Femur (tissue), 1 donor: ENCODE measurements around the gene CEP72.
"Not testable (repeated sequence)": the region's sequence is repeated elsewhere in the genome, so short reads cannot be mapped to it uniquely, and the experiment has no call there.

Source experiments
- DNase-seq: peaks from one replicate; pipeline ENCODE4 v3.0.0-alpha.2; 2017

The CEP72 gene, protein sequence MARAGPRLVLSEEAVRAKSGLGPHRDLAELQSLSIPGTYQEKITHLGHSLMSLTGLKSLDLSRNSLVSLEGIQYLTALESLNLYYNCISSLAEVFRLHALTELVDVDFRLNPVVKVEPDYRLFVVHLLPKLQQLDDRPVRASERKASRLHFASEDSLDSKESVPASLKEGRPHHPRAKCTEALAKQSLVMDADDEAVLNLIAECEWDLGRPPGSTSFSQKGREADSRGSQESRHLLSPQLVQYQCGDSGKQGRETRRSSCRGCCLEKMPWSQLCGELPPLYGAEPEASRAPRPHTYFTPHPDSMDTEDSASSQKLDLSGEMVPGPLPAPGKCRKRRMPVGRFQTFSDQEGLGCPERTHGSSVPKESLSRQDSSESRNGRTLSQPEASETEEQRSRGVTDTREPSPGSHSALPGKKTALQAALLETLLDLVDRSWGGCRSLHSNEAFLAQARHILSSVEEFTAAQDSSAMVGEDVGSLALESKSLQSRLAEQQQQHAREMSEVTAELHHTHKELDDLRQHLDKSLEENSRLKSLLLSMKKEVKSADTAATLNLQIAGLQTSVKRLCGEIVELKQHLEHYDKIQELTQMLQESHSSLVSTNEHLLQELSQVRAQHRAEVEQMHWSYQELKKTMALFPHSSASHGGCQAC

DNA sequence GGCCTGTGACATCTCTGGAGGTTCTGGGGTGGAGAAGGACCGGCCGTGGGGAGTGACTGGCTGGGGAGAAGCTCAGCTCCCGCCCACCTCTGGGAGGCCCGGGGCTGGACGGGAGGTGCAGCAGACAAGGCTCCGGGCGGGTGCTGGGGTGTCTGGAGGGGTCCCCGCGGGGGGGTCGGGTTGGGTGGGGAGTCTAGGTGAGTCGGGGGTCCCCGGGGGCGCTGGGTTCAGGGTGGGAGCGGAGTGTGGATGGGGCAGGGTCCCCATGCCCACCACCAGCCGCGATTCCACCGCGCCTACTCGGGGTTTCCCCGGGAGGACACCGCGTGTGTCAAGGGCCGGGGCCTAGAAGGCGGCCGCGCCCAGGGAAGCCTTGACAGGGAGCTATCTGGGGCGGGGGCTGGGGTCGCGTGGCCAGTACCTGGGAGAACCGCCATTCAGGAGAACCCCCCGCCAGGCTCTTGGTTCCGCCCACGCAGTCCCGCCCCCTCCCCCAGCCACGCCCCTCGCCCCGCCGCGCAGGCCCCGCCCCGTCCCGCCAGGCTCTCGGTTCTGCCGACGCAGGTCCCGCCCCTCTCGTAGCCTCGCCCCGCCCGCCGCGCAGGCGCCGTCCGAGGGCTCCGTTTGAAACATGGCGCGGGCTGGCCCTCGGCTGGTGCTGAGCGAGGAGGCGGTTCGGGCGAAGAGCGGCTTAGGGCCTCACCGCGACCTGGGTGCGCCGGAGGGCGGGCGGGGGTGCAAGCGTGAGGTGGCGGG lies at the start of gene CEP72:
Gene CEP72, plus strand, starts transcription at position 610 of the 756 bp plus-strand sequence. Its CDS starts 22 bp downstream, at position 632.
- peak; percentile 96 for DNase-seq

DNA sequence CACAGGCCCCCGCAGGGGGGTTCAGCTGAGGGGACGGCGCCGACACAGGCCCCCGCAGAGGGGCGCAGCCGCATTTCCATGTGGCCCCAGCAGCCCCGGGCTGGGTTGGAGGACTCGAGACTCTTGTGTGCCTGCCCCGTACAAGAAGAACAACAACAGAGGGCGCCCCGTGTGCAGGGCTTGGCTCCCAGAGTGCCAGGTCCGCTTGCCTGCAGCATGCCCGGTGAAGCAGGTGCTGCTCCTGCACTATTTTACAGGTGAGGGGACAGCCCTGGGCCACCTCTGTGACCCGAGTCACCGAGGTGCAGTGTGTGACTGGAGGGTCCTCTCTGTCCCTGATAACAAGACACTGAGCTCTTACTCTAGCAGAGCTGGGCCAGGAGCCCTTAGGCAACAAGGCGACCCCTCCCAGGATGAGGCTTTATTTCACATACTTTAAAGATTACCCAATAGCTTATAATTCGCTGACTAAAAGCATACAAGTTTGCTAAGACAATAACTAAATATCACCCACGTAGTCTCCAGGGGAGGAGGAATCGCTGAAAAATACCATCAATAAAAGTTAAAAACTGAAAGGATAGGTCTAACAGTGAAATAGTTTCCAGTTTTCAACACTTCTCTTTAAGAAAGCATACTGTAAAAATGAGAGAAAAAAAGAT lies 46.2 kb upstream of the CEP72 start:
- no peak for DNase-seq

DNA sequence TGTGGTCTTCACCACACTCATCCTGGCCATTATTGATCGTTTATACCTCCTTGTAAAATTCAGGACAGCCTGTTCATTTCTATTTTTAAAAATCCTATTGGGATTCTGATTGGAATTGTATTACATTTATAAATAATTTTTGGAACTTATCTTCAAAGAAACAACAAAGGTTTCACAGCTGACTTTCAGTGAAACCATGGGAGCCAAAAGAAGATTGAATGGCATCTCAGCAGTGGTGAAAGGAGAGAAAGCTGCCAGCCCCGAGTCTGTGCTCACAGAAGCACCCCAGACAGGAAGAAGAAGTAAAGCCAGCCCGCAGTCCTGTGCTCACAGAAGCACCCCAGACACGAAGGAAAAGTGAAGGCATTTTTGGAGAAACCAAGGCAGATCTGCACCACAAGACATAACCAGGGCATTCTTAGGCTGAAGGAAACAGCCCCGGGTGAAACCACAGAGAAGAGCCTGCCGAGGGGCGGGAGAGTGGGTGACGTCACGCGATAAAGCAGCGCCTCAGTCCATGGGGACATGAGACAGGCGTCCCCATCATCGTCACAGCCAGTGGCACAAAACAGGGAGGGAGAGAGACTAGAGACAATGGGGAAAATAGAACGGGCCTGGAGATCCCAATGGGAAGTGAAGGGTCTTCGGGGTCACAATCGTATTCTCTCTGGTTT lies 45.4 kb upstream of the CEP72 start:
- DNase-seq, result no peak

DNA sequence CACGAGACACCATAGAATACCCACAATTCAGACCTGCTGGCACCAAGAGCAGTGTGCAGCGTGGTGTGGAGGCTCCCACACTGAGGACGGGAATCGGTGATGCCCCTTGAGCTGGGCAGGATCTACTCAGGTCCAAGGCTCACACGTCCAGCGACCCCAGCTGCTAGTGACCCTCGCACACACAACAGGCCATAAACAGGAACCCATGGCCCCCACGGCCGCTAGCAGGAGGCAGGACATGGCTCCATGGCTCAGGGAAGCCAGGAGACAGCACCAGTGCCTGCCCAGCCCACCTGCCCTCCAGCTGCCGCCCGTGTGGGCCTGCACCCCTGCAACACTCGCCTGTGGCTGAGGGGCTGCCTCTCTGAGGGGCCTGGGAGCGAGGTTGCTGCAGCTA lies 44.5 kb upstream of the CEP72 start:
- DNase-seq, result no peak

DNA sequence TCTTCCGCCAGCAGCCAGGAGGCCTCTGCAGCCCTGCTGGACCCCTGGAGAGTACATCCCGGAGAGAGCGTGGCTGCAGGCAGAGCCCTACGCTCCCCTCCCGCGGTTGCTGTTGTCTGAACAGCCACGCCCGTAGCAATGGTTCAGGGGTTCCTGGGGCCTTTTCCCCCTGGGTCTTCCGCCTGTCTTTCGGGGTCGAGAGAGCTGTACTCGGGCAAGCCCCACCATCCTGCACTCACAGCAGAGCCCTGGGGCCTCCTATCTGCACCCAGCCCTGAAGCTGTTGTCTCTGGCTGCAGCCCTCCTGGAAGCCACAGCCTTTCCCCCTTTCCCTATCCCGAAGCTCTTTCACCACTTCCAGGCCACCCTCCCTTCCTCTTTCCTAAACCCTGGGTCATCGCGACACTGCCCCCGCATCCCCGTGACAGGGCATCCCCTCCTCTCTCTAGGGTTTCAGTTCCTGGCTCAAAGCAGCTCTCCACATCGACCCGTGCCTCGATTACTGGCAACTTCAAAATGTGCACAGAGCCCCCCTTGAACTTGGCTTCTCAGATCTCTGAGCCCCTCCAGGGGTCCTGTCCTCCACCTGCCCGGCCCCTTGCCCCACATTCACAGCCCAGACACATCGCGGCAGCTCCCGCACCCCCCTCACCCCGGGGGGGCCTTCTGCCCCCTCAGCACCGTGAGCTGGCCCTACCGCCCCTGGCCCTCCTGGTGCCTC lies 43.9 kb upstream of the CEP72 start:
- DNase-seq, result no peak

DNA sequence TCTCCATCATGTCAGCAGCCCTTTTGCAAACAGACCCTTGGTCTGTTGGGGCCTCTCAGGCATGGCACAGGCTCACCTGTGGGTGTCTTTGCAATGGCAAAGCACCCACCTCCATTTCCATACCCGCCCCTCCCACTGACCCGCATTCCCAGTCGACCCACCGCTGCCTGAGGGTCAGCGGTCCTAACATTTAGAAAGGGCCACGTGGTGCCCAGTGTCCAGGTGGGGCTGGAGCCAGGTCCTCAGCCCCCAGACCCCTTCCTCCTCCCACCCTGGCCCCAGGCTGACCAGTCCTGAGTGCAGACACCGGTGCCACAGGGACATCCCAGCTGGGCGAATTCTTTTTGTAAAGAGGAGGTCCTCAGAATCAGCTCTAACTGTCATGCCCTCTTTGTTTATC lies 43.3 kb upstream of the CEP72 start:
- no peak for DNase-seq

DNA sequence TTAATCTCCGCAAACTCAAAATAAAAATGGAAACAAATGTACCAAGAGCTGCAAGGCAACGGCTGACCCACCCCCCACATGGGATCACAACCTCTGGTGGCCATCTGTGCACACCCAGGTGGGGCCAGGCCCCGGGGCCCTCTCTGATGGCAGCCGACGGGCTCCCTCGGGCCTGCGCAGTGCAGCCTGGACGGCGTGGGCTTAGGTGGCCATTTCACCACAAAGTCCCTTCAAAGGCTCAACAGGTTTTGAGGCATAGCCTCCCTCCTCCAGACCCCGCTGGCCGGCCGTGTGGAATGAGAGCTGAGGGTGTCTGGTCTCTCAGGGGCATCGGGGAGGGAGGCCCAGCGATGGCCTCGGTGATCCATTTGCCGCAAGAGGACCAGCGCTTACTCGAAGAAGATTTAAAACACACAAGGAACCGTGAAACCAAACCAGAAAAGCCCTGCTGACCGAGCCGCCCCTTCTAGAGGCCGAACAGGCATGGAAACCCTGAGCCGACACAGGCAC lies 42.7 kb upstream of the CEP72 start:
- DNase-seq, result no peak

DNA sequence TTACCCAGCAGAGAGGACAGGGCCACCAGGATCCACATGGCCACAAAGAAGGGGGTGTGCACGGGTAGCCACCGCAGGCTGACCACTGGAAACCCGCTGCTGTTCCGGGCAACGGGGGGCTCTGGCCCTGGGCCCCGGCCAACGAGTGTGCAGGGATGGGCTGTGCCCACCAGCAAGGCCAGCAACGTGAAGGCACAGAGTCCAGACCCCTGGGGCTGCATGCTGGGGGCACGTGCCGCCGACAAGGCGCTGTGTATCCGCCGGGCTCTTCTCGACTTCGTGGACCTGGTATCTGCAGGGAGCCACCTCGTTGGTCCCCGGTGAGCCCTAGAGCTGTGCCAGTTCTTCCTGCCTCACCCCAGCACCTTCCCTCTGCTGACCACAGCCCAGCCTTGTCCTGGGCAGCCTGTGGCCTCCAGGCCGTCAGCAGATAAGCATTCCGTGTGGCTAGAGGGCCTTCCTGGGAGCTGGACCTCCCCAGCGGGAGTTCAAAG lies 42.2 kb upstream of the CEP72 start:
- no peak for DNase-seq

DNA sequence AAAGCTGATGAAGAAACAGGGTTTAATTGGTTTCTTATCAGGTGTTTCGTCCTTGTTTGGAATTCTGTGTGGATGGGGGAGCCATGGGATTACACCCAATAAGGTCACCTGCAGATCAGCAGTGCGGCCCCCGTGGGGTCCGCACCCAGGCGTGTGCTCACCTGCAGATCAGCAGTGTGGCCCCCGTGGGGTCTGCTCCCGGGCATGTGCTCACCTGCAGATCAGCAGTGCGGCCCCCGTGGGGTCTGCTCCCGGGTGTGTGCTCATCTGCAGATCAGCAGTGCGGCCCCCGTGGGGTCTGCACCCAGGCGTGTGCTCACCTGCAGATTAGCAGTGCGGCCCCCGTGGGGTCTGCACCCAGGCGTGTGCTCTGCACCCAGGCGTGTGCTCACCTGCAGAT lies 41.7 kb upstream of the CEP72 start:
- DNase-seq, result no peak

DNA sequence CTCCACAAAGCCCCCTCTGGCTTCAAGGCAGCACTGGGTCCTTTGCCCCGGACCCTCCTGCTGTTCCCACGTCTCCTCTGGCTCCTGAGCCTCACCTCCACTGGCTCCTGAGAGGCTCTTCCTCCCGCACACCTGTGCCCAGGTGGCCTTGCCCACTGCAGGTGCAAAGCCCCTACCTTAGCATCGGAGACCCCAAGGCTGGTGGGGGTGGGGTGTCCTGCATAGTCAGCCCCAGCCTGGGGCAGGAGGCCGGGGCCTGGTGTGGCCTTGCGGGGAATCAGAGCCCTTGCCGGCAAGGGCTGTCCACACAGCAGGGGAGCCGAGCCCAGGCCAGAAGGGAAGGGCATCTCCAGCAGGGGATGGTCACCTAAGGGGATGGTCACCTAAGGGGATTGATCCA lies 41.3 kb upstream of the CEP72 start:
- no peak for DNase-seq

DNA sequence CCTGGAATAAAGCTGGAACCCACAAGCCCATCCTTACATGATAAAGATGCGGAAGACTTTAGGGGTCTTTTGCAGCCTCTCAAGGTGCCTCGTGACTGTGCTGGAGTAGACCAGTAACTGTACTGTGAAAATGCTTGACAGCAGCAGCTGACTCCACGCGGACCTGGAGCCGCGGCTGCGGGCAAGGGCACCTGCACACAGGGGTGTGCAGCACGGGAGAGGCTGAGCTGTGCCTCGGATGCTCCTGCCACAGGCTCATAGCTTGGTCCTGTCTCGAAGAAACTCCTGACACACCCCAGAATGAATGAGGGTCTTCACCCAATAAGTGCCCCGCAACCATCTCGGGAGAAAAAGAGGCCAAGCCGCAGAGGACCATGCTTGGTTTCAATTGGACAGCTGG lies 40.3 kb upstream of the CEP72 start:
- no peak for DNase-seq

DNA sequence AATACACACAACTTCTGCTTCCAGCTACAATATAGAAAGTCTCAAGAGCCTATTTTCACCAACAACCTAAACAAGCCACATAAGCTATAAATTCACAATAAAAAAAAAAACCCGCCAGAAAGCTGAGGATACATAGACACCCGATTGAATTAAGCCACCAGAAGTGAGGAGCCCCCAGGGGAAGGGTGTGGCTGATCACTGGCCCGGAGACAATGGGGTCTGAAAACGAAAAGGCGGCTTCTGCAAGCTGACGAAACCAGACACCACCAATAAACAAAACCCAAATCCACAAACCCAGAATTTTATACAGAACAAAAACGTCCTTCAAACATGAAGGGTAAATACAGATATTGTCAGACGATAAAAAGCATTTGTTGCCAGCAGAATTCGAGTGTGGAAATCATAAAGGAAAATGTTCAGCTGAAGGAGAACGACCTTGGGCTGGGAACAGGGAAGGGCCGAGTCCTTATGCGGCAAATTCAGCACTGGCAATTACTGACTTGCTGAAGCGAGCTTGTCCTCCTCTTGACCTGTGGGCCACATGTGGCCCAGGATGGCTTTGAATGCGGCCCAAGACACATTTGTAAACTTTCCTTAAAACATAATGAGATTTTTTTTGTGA lies 39.6 kb upstream of the CEP72 start:
- no peak for DNase-seq

DNA sequence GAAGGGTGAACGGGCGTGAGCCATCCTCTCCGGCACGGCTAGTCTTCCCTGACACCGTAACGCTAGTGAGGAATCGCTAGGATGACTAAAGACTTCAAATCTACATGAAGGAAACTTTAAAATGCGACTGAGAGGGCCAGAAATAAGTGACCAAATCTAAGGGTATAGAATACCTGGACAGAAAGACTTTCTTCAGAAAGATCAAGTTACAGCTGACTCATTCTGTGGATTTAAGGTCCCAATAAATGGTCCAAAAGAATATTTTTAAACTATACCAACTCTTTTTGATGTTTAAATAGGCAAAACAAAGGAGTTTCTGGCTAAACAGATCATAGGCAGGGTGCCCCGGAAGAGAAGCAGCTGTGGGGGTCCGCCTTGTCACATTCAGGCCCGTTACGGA lies 38.9 kb upstream of the CEP72 start:
- no peak for DNase-seq

DNA sequence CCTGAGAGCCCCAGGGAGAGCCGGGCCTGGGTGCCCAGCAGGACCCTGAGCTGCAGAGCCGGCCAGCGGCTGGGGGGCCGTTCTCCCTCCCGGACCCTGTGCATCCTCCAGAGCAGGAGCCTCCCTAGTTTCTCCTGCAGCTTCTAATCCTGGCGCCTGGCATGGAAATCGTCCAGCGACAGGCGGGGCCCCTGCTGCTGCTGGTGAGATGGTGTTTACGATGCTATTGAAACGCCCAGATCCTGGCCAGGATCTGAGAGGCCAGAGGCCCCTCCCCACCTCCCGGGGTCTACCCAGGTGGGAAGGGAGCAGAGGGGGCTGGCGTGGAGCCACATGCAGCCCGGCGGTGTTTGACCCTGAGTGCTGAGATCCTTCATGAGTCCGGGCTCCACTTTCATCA lies 38.2 kb upstream of the CEP72 start:
- no peak for DNase-seq

DNA sequence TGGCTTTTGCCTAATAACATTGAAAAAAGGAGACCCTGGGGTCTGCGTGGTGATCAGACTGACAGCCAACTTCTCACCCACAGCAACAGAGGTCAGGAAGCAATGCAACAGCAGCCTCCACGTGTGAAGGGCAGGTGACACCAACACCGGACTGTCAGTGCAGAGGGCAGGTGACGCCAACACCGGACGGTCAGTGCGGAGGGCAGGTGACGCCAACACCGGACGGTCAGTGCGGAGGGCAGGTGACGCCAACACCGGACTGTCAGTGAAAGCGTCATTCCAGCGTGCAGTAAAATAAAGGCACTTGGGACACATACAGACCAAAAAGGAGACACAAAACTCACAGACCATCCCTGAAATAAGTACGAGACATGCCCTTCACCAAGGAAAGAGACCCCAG lies 37.2 kb upstream of the CEP72 start:
- DNase-seq, result no peak

DNA sequence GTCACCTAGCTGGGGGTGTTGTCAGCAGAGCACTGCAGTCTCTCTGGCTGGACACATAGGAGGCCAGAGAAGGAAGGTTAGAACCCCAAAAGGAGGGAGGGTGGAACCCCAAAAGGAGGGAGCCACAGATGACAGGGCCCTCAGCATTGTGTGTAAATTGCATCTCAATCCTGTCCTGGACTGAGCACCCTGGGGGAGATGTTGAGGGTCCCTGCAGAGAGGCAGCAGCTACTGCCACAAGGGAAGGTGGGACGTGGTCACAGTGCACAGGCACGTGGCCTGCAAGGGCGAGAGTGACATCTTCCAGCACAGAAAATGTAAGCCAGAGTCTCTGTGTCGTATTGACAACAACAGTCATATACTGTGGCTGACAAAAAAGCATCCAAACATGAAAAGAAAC lies 36.5 kb upstream of the CEP72 start:
- no peak for DNase-seq

DNA sequence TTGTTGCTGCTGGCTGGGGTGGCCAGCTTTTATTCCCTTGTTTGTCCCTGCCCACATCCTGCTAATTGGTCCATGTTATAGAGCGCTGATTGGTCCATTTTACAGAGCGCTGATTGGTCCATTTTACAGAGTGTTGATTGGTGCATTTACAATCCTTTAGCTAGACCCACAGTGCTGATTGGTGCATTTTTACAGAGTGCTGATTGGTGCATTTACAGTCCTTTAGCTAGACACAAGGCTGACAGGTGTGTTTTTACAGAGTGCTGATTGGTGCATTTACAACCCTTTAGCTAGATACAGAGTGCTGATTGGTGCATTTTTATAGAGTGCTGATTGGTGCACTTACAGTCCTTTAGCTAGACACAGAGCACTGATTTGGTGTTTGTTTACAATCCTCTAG lies 34.9 kb upstream of the CEP72 start:
- not testable (repeated sequence) for DNase-seq

DNA sequence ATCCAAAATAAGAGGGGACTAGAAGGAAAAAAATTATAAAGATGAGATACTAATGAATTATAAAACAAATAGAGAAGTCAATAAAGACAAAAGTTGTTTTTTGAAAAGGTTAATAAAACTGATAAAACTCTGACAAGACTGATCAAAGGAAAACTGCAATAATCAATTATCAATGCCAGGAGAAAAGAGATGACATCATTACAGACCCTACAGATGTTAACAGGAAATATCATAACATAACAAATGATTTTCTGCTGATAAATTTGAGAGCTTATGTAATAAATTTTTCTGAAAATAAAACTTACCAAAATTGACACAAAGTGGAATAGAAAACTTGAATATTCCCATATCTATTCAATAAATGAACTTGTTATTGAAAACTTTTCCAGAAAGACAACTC lies 34.3 kb upstream of the CEP72 start:
- DNase-seq, result no peak

DNA sequence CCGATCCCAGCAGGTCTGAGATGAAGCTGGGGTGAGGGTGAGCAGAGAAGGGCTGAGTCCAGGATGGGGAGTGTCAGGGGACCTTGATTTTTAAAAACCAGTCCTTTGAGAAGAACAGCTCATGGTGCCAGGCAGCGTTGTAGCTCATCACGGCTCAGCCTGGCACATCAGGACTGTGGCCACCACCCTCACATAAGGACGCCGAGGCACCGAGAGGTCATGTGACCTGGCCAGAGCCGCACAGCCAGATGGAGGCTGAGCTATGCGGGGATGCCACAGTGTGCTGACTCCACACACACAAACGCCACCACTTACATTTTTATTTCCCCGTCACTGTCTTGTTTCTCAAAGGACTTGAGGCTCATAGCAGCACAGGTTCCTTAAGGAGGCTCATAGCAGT lies 32.9 kb upstream of the CEP72 start:
- no peak for DNase-seq

DNA sequence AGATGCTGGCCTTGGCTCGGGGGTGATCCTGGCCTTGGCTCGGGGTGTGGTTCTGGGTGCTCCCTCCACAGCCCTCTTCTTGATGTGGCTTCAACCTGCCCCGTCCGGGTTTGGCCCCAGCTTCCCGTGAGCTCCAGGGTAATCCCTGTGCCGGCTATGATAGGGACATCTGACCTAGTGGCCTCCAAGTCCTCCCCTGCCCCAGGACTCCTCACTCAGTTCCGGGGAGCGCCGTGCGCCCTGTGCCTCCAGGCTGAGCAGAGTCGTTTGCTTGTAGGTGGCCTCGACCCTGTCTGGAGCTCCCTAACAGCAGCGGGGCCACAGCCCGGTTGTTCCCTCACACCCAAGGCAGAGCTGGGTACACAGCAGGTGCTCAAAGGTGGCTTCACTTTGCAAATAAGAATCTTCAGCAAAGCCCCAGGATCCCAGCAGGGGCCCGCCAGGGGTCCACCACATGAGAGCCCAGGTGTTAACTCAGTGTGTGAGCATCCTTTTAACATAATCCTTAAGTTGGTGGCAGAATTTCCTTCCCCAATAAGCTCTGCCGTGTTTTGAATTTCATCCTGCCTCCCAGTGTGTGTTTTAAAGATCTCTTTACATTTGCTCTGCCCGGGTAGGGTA lies 32.3 kb upstream of the CEP72 start:
- DNase-seq, result no peak

DNA sequence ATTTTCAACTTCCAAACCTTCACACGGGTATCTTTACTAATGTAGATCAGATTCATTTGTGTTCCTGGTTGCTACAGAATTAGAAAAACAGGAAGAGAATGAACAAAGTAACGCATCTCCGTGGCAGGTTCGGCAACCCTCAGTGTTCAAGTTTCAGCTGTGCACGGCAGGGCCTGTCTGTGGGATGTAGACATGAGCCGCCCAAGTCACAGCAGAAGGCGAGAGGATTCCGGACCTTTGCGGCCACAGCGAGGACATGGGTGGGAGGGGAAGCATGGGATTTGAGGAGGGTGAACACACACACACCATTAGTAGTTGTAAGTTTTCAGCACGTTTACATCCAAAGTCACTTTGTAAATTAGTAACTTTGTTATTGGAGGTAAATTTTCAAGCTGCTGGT lies 31.7 kb upstream of the CEP72 start:
- DNase-seq, result no peak
